Stomach smooth muscle (tissue), 2 donors: Measurements from ENCODE around the gene CLCN5.

Experiments
- H3K27ac ChIP-seq: one replicate; pipeline ENCODE4 v1.7.0; 2013; ENCODE audit warnings: mild to moderate bottlenecking, low read length, inconsistent platforms
- H3K27me3 ChIP-seq, 2 donors: one replicate each; pipeline ENCODE4 v1.7.0; 2013; ENCODE audit warnings: low read length in 2 of 2; ENCODE audit not compliant: insufficient read depth in 2 of 2, control insufficient read depth in 1 of 2
- H3K36me3 ChIP-seq, 2 donors: one replicate each; pipeline ENCODE4 v1.7.0; 2013; ENCODE audit warnings: low read length in 2 of 2; ENCODE audit not compliant: control insufficient read depth in 2 of 2, insufficient read depth in 2 of 2
- H3K4me1 ChIP-seq: one replicate; pipeline ENCODE4 v1.7.0; 2013; ENCODE audit warnings: low read length; ENCODE audit not compliant: control insufficient read depth, insufficient read depth
- H3K4me3 ChIP-seq, 2 donors: one replicate each; pipeline ENCODE4 v1.7.0; 2013; ENCODE audit warnings: low read length in 2 of 2
- H3K9ac ChIP-seq, 2 donors: one replicate each; pipeline ENCODE4 v1.7.0; 2013; ENCODE audit warnings: low read length in 2 of 2, mild to moderate bottlenecking in 1 of 2
- H3K9me3 ChIP-seq, 2 donors: one replicate each; pipeline ENCODE4 v1.7.0; 2013; ENCODE audit warnings: low read length in 2 of 2; ENCODE audit not compliant: control insufficient read depth in 2 of 2
- donor health status: healthy.
- donor health status: Pancreatic carcinoma.

CLCN5 gene

GRCh38 chrX:50081282-50081889, 159.0 kb downstream of the CLCN5 start:
- Histone ChIP-seq H3K36me3 (no peaks in the 10 kb centered on the region), H3K4me1 (no peaks in the 10 kb centered on the region), H3K27ac (no peak overlapping the region), H3K9me3 (no peaks in the 10 kb centered on the region), H3K9ac (no peak overlapping the region), H3K27me3 (no peaks in the 10 kb centered on the region), H3K4me3 (no peak overlapping the region)

- H3K36me3 ChIP-seq = no peaks in the 10 kb centered on the region
- no peaks in the 10 kb centered on the region for H3K9me3 ChIP-seq
- H3K4me1 ChIP-seq = no peaks in the 10 kb centered on the region
- H3K9ac ChIP-seq = no peak overlapping the region
- no peak overlapping the region for H3K4me3 ChIP-seq
- H3K27me3 ChIP-seq = no peaks in the 10 kb centered on the region
- no peak overlapping the region for H3K27ac ChIP-seq
Measured at GRCh38 chrX:50082741-50083140, 160.3 kb downstream of the CLCN5 start.

- no peaks in the 10 kb centered on the region for H3K36me3 ChIP-seq
- H3K4me3 ChIP-seq = no peak overlapping the region
- no peaks in the 10 kb centered on the region for H3K9me3 ChIP-seq
- no peak overlapping the region for H3K9ac ChIP-seq
- H3K27me3 ChIP-seq = peaks cover 0 to 4% of the 10 kb centered on the region in 2 donors
- no peaks in the 10 kb centered on the region for H3K4me1 ChIP-seq
- H3K27ac ChIP-seq = no peak overlapping the region
Measured at GRCh38 chrX:50088645-50089044, 166.2 kb downstream of the CLCN5 start.

GRCh38 chrX:50093625-50094024, 171.2 kb downstream of the CLCN5 start:
- Histone ChIP-seq H3K4me1 (no peaks in the 10 kb centered on the region), H3K9ac (no peak overlapping the region), H3K27me3 (peaks cover 0 to 7% of the 10 kb centered on the region in 2 donors), H3K9me3 (no peaks in the 10 kb centered on the region), H3K4me3 (no peak overlapping the region), H3K27ac (no peak overlapping the region), H3K36me3 (no peaks in the 10 kb centered on the region)

- Histone ChIP-seq H3K9me3 (no peaks in the 10 kb centered on the region), H3K36me3 (no peaks in the 10 kb centered on the region), H3K4me1 (no peaks in the 10 kb centered on the region), H3K27me3 (peaks cover 0 to 8% of the 10 kb centered on the region in 2 donors), H3K9ac (no peak overlapping the region), H3K27ac (no peak overlapping the region), H3K4me3 (no peak overlapping the region)
Measured at GRCh38 chrX:50097071-50097470, 174.7 kb downstream of the CLCN5 start.

- H3K27me3 ChIP-seq = peaks cover 0 to 8% of the 10 kb centered on the region in 2 donors
- H3K36me3 ChIP-seq = no peaks in the 10 kb centered on the region
- H3K9me3 ChIP-seq = no peaks in the 10 kb centered on the region
- H3K4me1 ChIP-seq = no peaks in the 10 kb centered on the region
- no peak overlapping the region for H3K27ac ChIP-seq
- no peak overlapping the region for H3K4me3 ChIP-seq
- no peak overlapping the region for H3K9ac ChIP-seq
Measured at GRCh38 chrX:50098241-50098640, 175.8 kb downstream of the CLCN5 start.

- Histone ChIP-seq H3K9ac (no peak overlapping the region), H3K27me3 (peaks cover 0 to 8% of the 10 kb centered on the region in 2 donors), H3K4me3 (no peak overlapping the region), H3K36me3 (no peaks in the 10 kb centered on the region), H3K27ac (no peak overlapping the region), H3K9me3 (no peaks in the 10 kb centered on the region), H3K4me1 (no peaks in the 10 kb centered on the region)
Measured at GRCh38 chrX:50098749-50099148, 176.4 kb downstream of the CLCN5 start.

GRCh38 chrX:50099331-50099730, 176.9 kb downstream of the CLCN5 start:
- Histone ChIP-seq H3K9ac (no peak overlapping the region), H3K27me3 (peaks cover 0 to 9% of the 10 kb centered on the region in 2 donors), H3K4me1 (no peaks in the 10 kb centered on the region), H3K27ac (no peak overlapping the region), H3K9me3 (no peaks in the 10 kb centered on the region), H3K4me3 (no peak overlapping the region), H3K36me3 (no peaks in the 10 kb centered on the region)

- Histone ChIP-seq H3K27me3 (peaks cover 0 to 10% of the 10 kb centered on the region in 2 donors), H3K36me3 (no peaks in the 10 kb centered on the region), H3K4me3 (no peak overlapping the region), H3K27ac (no peak overlapping the region), H3K9ac (no peak overlapping the region), H3K4me1 (no peaks in the 10 kb centered on the region), H3K9me3 (no peaks in the 10 kb centered on the region)
Measured at GRCh38 chrX:50100188-50100587, 177.8 kb downstream of the CLCN5 start.

- Histone ChIP-seq H3K4me3 (no peak overlapping the region), H3K36me3 (no peaks in the 10 kb centered on the region), H3K27me3 (peaks cover 0 to 12% of the 10 kb centered on the region in 2 donors), H3K9ac (no peak overlapping the region), H3K27ac (no peak overlapping the region), H3K4me1 (no peaks in the 10 kb centered on the region), H3K9me3 (no peaks in the 10 kb centered on the region)
Measured at GRCh38 chrX:50103176-50103575, 180.8 kb downstream of the CLCN5 start.

- H3K4me3 ChIP-seq = no peak overlapping the region
- no peaks in the 10 kb centered on the region for H3K9me3 ChIP-seq
- H3K27ac ChIP-seq = no peak overlapping the region
- H3K27me3 ChIP-seq = peaks cover 0 to 9% of the 10 kb centered on the region in 2 donors
- H3K36me3 ChIP-seq = no peaks in the 10 kb centered on the region
- H3K9ac ChIP-seq = no peak overlapping the region
- no peaks in the 10 kb centered on the region for H3K4me1 ChIP-seq
Measured at GRCh38 chrX:50103866-50104566, 181.6 kb downstream of the CLCN5 start.
